ENCODE data around the gene BAIAP2L1.
A peak's percentile ranks its signal among the peaks of the same experiment; 100 is the strongest.

Gene BAIAP2L1

GRCh38 chr7:98400542-98401340 lies at the start of gene BAIAP2L1 (continued):
- TF ChIP-seq IKZF3 (tag by site-specific recombination; IDR thresholded peaks at IDR 0.05) (peak; percentile 51; the same call in 1 of the 2 replicates), ZNF423 (tag by site-specific recombination; IDR thresholded peaks at IDR 0.05) (no peak), ZNF266 (tag by site-specific recombination; IDR thresholded peaks at IDR 0.05; ENCODE audit: low read depth) (no peak), ATF2 (tag by site-specific recombination; IDR thresholded peaks at IDR 0.05; ENCODE audit: low read depth) (no peak), ZNF514 (tag by site-specific recombination; IDR thresholded peaks at IDR 0.05) (no peak), ZNF473 (tag by site-specific recombination; IDR thresholded peaks at IDR 0.05) (no peak), ZNF132 (tag by site-specific recombination; IDR thresholded peaks at IDR 0.05; ENCODE audit: borderline replicate concordance) (no peak), ZBTB20 (tag by site-specific recombination; IDR thresholded peaks at IDR 0.05) (peak; percentile 83; the same call in 1 of the 2 replicates), ZNF791 (tag by site-specific recombination; IDR thresholded peaks at IDR 0.05) (no peak; the same call in 1 of the 2 replicates), GLIS1 (tag by site-specific recombination; IDR thresholded peaks at IDR 0.05) (peak; percentile 31; the same call in 1 of the 2 replicates), ZNF621 (tag by site-specific recombination; IDR thresholded peaks at IDR 0.05) (no peak), YY1 (tag by site-specific recombination; IDR thresholded peaks at IDR 0.05) (peak; percentile 60), YY2 (tag by site-specific recombination; IDR thresholded peaks at IDR 0.05) (no peak), OVOL3 (tag by site-specific recombination; IDR thresholded peaks at IDR 0.05) (no peak), ELK4 (IDR thresholded peaks at IDR 0.05; ENCODE audit: borderline replicate concordance, low read depth, low read length) (no peak), ZNF16 (tag by site-specific recombination; IDR thresholded peaks at IDR 0.05; ENCODE audit: low read depth) (no peak), ZNF324 (tag by site-specific recombination; IDR thresholded peaks at IDR 0.05) (no peak; the same call in 1 of the 2 replicates), ZNF664 (tag by site-specific recombination; IDR thresholded peaks at IDR 0.05) (no peak), ZNF561 (tag by site-specific recombination; IDR thresholded peaks at IDR 0.05; ENCODE audit: borderline replicate concordance) (peak; percentile 77; the same call in 1 of the 2 replicates), PRDM6 (tag by site-specific recombination; IDR thresholded peaks at IDR 0.05) (no peak), ZXDB (tag by site-specific recombination; IDR thresholded peaks at IDR 0.05) (peak; percentile 63), ZNF518A (tag by site-specific recombination; conservative IDR thresholded peaks at IDR 0.05; ENCODE audit: low read depth) (no peak), ZNF521 (tag by site-specific recombination; IDR thresholded peaks at IDR 0.05) (no peak), ZNF394 (tag by site-specific recombination; IDR thresholded peaks at IDR 0.05; ENCODE audit: borderline replicate concordance) (peak; percentile 52; the same call in 1 of the 2 replicates), PRDM4 (tag by site-specific recombination; IDR thresholded peaks at IDR 0.05) (no peak)
- TF ChIP-seq, protein P1, sequence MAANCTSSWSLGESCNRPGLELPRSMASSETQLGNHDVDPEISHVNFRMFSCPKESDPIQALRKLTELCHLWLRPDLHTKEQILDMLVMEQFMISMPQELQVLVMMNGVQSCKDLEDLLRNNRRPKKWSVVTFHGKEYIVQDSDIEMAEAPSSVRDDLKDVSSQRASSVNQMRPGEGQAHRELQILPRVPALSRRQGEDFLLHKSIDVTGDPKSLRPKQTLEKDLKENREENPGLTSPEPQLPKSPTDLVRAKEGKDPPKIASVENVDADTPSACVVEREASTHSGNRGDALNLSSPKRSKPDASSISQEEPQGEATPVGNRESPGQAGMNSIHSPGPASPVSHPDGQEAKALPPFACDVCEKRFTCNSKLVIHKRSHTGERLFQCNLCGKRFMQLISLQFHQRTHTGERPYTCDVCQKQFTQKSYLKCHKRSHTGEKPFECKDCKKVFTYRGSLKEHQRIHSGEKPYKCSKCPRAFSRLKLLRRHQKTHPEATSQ (tag by site-specific recombination; IDR thresholded peaks at IDR 0.05): 0 out of 2 replicates have a peak, but pooled peaks have one; percentile 68
